ENCODE data around the gene PCDHGB4. TPM values are rescaled to one million over a fixed set of nuclear protein-coding genes. Genes with fewer than 3 reads are reported as not detected.

PCDHGB4 gene
- total and polyA plus RNA-seq, 2 of the 4 experiments (the other 2 are of a cell fraction): 10.0 to 17.6 TPM

- no peaks in the 10 kb centered on the region for H3K27me3 ChIP-seq (ENCODE audit: control insufficient read depth, insufficient read depth, low read length)
- in situ Hi-C loops (cut with MboI; ENCODE audit: low sequenced_read_pairs) (no loop called here), intact Hi-C loops (cut with micrococcal nuclease) (no loop called here), dilution Hi-C loops (cut with HindIII; ENCODE audit: low sequenced_read_pairs, unreplicated experiment) (no loop called here)
- no peak overlapping the region; the same call in 1 of the 2 replicates for H4K5ac ChIP-seq (ENCODE audit: low read depth, low read length)
- H4K8ac ChIP-seq (ENCODE audit: low read depth in 2 of 2, low read length in 2 of 2): no peak overlapping the region
- H3K14ac ChIP-seq (replicated peaks; ENCODE audit: low read depth, low read length): no peak overlapping the region
- H3K9me1 ChIP-seq (ENCODE audit: insufficient read depth, low read length): no peaks in the 10 kb centered on the region
- H3K4me1 ChIP-seq (ENCODE audit: control insufficient read depth, insufficient read depth, low read length): no peaks in the 10 kb centered on the region
- H3K36me3 ChIP-seq (ENCODE audit: control insufficient read depth, insufficient read depth, low read length): peaks cover 5% of the 10 kb centered on the region; the same call in 1 of the 2 replicates
- no peak overlapping the region for H2BK20ac ChIP-seq (ENCODE audit: low read depth, low read length)
- DNase-seq (no peak), ATAC-seq (ENCODE audit: low read depth) (no peak)
- H3K23ac ChIP-seq (ENCODE audit: low read depth, low read length): no peak overlapping the region
- H4K20me1 ChIP-seq (ENCODE audit: insufficient read depth, low read length): no peaks in the 10 kb centered on the region
- 48% methylated on average over 17 of the region's 24 CpGs; no CpG with 5 or more reads in 1 of the 2 experiments for WGBS, 2 experiments (ENCODE audit: extremely low coverage in 2 of 2, insufficient read length in 1 of 2)
- H3K79me1 ChIP-seq (ENCODE audit: low read depth in 1 of 2, low read length in 2 of 2): no peaks in the 10 kb centered on the region
- no peak overlapping the region for H2BK15ac ChIP-seq (ENCODE audit: low read depth, low read length)
- no peak overlapping the region for H2BK120ac ChIP-seq (ENCODE audit: low read depth, low read length)
- H4K91ac ChIP-seq (ENCODE audit: insufficient read depth, low read depth, low read length): no peak overlapping the region
- ChIA-PET POLR2A (ENCODE audit: unreplicated experiment) (no interaction called here), CTCF (no interaction called here)
- H3K27ac ChIP-seq (ENCODE audit: insufficient read depth, low read length): no peak overlapping the region
- no peak overlapping the region for H3K4ac ChIP-seq (ENCODE audit: low read depth, low read length)
- H3K56ac ChIP-seq (ENCODE audit: extremely low read depth, insufficient read depth, low read length): no peak overlapping the region
- BruUV-seq (replicated peaks): no TSS peak
- H2AK9ac ChIP-seq (replicated peaks; ENCODE audit: low read depth, low read length, poor library complexity): no peak overlapping the region
- peak overlapping the region; percentile 85; the same call in 1 of the 2 replicates for H3K4me2 ChIP-seq (ENCODE audit: low read depth, low read length)
- no peak overlapping the region for H2AFZ ChIP-seq (replicated peaks; ENCODE audit: low read length, poor library complexity)
- H3K18ac ChIP-seq (ENCODE audit: low read depth, low read length): no peak overlapping the region
- H3K4me3 ChIP-seq (ENCODE audit: insufficient read depth, low read depth, low read length): no peak overlapping the region
- no peak overlapping the region for H2BK5ac ChIP-seq (ENCODE audit: low read depth, low read length, poor library complexity, severe bottlenecking)
- H2AK5ac ChIP-seq (ENCODE audit: low read depth, low read length): no peak overlapping the region
- no peak overlapping the region for H3K9ac ChIP-seq (ENCODE audit: low read depth, low read length)
- TF ChIP-seq ELK1 (IDR thresholded peaks at IDR 0.05; ENCODE audit: borderline replicate concordance, low read depth, low read length) (no peak), BHLHE40 (IDR thresholded peaks at IDR 0.05; ENCODE audit: low read depth, low read length) (no peak), RAD21 (IDR thresholded peaks at IDR 0.05; ENCODE audit: low read length) (no peak), FOS (IDR thresholded peaks at IDR 0.05; ENCODE audit: low read depth, low read length) (no peak), MAZ (IDR thresholded peaks at IDR 0.05; ENCODE audit: borderline replicate concordance, low read depth, low read length) (no peak), POLR2A (IDR thresholded peaks at IDR 0.05; ENCODE audit: low read depth, low read length) (no peak), SMC3 (IDR thresholded peaks at IDR 0.05; ENCODE audit: low read depth, low read length) (no peak)
- peaks cover 60% of the 10 kb centered on the region for H3K9me3 ChIP-seq (ENCODE audit: control insufficient read depth, insufficient read depth, low read length)
These were observed 31.9 kb upstream of the PCDHGB4 start for GRCh38 chr5:141355641-141356040.
